ENCODE results near the gene GRM7.

GRM7 gene

DNA sequence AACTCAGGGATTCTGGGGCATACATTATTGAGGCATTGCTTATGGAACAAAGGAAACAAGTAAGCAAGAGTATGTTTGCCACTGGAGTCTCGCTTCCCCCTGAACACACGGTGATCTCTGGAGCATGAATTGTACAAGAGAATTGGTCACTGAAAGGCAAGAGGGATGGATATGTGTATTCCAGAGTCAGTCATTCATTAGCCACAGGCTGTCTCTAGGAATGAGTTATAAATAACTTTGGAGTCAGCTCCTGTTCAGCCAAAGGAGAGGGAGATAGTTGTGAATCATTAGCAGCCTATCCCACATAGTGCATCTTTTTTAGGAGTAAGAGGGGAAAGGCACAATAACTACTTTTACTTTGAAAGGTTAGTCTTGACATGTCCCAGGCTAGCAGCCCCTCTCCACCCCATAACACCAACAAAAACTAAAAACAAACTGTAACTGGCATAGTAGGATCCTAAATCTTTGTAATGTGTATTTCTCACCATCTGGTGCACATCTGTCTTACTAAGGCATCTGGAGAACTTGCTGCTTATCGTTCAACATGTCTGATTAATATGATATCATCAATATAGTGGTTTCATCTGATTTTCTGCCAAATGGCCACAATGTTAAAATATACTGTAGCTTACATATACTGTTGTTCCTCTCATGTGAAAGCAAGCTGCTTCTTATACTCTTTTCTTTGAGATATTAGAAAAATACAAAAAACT is 462.2 kb downstream of the GRM7 start:
- no peak for DNase-seq

DNA sequence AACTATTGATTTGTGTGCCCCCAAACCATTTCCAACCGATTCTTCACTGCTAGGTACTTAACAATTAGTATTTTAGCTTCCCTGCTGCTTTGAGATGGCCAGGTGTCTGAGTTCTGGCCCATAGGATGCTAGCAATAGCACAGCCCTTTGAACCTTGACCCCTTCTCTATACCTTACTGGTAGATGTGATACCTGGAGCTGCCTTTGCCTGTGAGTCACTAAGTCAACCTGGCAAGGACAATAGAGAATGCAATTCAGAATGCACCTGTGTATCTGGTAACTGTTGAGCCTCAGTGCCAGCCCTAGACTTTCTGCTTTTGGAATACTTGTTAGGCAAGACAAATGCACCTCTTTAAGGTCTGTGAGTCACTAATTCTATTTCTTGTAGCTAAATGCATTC is 467.4 kb downstream of the GRM7 start:
- DNase-seq: no peak

DNA sequence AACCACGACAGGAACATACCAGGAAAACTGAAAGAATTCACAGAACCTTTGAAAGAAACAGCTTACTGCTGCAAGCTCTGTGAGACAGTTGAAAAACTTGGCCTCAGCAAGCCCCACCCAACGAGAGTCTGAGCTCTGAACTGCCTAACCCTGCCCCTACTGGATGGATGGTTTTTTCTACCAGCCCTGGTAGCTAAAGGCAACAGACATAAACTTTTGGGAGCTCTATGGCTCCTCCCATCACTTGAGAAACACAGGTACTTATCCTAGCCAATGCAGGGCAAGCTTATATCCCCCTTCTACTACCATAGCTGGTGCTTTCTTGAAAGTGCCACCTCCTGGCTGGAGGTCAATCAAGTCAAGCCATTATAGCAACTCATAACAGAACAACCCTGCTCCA is 471.8 kb downstream of the GRM7 start:
- DNase-seq: no peak

DNA sequence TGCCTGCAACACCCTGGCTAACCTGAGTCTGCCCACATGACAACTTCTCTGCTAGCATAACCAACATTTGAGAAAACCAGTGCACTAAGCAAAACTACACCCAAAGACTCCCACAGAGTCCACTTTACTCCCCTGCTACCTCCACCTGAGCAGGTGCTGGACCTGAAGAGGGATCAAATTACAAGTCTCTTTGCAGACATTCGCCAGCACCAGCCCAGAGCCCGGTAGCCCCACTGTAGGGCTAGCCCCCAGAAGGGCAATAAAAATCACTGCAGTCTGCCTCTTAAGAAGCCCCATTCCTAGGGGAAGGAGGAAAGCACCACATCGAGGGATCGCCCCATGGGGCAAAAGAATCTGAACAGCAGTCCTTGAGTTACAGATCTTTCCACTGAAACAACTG is 472.2 kb downstream of the GRM7 start:
- DNase-seq: no peak

DNA sequence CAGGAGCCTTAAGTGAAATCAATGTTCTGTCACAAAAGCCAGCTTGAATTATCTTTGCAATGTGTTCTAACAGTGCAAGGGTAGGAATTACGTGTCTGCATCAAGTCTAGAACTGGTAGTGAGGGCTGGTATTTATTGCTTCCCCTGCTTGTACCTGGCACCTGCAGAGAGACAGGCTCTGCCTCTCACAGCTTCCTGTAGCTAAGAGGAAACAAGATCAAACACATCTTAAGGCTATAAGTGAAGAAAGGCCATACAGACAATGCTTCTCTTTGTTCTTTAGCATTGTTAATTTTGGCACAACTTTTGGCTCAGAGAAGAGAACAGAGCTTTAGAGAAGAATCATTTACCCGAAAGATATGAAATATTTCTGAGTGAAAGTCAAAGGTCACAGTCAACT is 479.9 kb downstream of the GRM7 start:
- DNase-seq: no peak

DNA sequence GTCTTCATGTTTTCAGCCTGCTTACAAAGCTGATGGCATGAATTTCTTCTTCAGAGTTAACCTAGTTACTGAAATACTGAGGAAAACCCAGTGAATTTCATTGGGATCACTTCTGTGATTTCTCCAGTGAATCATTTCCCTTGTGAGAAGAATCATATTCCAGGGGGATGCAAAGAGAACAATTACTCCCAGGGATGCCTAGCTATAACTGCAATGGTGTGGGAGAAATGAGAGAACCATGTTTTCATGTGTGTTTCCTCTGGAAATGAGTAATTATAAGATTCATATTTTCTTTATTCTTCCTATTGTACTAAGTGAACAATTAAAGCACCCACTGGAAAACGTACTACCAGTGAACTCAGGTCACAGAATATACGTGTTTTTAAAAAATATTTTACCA is 485.4 kb downstream of the GRM7 start:
- DNase-seq: no peak

DNA sequence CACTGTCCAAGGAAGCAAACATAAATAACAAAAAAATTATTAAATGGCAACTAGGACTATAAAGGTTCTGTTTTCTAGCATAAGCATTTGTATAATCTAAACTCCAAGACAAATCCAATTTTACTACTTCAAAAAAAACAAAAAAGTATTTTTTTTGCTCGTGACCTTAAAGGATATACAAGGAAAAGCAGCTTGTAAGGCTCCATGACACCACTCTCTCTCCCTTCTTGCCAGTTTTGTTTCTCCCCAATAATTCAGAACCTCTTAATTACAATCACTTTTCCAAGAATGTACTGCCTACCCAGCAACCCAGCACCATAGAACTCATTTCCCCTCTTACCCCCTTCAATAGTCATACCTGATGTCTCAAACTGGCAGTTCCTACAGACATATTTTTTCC is 496.2 kb downstream of the GRM7 start:
- no peak for DNase-seq

DNA sequence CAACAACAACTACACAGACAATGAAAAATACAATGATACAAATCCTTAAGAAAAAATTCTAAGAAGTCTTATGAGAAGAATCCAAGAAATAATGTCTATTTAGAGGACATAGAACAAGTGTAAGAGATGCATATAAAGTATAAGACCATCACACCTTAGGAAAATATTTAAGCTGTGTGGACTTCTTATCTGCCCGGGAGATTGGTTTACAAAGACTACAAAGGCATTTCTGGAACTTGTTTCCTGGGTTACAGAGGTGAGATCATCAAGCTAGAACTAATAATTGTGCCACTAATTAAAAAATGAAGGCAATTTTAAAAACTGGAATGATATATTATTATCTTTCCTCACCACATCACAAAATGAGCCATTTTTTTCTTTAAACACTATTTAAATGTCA is 507.1 kb downstream of the GRM7 start:
- DNase-seq: no peak

DNA sequence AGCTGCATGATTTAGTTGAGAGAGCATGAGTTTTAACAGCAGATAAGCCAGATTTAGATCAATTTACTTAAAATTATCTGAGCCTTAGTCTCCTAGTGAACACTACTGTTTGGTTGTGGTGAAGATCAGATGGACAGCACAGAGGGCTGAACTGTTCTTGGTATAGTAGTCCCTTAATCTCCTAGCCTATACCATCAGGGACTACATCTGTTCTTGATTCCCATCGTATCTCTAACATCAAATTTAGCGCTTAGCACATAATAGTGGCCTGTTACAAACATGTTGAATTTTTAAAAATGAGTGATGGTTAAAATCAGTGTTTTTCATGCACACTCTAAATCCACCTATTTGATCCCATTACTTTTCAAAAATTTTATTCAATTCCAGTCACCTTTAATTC is 507.7 kb downstream of the GRM7 start:
- no peak for DNase-seq

DNA sequence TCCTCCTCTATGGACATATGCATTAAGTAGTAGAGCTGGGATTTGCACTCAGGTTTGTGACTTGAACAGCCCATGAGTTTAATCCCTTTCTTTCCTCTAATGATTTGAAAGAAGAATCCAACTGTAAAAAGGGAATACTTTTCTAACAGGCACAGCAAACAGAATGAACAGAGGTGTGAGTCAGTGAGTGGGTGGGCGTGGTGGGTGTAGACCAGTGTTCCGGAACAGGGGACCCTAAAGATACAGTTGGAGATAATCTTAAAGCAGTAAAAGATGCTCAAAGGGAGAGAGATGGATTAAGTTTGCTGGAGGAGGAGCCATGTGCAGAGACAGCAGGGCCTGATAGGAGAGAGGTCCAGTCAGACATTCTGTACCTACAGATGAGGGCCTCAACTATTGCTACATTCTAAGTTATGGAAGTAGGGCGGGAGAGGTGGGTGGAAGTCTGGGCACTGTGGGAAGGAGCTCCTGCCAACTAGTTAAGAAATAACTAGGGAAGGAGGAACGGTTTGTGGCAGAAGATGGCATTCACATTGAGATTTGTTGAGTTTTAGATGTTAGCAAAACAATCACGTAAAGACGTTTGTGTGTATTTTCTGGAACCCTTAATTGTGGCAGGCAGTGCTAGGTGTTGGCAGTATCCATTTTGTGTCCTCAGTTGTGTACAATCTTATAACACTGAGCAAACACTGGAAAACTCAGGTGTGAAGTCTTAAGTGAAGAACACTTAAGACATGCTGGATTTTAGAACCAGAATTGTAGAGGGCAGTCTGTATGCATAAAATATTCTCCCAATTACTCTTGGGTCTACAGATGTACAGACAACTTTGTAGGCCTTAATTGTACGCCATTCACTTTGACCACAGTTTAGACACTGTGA is 511.0 kb downstream of the GRM7 start:
- DNase-seq: no peak

DNA sequence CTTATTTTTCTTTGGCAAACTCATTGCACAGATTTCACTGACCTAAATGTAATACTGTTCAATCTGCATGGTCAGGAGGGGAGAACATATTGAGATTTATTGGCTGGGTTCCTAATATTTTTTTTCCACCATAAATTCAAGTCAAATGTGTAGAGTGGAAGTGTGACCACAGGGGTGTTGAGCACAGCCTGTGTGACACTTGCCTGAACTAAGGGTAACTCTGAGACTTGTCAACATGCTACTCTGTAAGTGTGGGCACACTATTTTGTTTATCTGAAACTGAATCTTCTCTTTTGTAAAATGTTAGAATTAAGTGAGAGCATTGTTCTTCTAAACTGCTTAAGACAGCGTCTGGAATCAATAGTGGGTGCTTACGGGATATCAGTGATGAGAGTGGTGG is 516.2 kb downstream of the GRM7 start:
- no peak for DNase-seq

DNA sequence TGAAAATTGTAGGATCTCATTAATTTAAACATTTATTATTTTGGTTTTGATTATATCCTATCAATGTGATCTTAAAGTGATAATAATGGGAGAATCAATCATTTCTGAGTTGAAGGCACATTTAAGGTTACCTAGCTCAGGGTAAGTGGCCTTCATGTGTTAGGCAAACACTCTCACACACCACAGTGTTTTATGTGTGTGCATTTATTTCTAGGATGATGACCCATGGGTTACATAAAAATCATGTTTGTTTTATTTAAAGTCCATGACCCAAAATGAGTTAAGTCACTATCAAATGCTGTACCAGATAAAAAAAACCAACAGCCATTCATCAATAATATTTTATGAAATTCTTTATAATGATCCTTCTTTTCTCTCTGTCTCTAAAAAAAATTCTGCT is 520.8 kb downstream of the GRM7 start:
- DNase-seq: no peak

DNA sequence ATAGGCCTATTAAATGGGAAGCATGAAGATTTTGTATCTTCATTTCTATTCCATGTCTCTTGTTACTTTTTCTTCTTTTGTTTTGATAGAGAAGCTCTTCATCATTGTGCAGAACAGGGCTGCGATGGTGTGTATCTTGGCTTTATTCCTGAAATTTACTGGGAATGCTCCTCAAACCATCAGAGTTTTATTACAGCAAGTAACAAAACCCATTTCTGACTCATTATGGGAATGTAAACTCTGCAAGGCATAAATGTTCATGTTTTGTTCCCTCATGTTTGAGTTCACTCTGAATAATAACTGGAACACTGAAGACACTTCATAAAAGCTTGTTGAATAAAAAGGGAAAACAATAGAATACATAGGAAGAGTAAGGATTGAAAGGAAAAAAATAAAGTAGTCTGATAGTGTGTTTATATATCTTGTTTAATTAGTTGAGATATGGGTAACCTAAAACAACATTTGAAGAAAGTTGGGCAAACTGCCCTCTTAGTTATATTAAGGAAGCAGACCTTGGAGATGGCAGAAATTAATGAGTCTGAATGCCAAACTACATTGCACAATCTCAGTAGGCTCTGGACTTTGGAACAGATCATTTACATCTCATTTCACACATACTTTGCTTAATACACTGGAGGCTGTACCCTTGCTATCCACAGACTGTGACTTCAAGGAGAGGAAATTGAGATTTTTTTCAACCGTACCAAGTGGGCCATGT is 521.5 kb downstream of the GRM7 start:
- DNase-seq: no peak

DNA sequence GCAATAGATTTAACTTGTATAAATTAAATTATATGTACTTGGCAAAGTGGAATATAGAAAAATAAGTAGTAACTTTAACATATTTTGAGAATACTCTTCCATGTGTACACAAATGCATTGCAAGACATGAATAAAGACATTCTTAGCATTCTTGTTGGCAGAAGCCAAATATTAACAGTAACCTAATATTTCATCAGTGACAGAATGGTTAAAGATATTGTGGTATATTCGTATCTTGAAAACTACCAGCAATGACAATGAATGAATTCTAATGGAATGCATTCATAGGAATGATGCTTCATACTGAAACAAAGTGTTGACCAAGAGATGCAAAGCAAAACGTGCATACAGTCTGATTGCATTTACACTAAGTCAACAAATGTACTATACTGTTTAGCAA is 524.7 kb downstream of the GRM7 start:
- no peak for DNase-seq

DNA sequence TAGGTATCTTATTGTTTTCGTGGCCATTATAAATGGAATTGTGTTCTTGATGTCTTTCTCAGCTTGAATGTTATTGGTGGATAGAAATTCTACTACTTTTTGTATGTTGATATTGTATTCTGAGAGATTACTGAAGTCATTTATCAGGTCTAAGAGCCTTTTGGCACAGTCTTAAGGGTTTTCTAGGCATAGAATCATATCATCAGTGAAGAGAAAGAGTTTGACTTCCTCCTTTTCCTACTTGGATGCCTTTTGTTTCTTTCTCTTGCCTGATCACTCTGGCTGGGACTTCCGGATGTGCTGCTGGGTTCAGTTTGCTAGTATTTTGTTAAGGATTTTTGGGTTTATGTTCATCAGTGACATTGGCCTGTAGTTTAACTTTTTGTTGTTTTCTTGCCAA is 527.1 kb downstream of the GRM7 start:
- no peak for DNase-seq

DNA sequence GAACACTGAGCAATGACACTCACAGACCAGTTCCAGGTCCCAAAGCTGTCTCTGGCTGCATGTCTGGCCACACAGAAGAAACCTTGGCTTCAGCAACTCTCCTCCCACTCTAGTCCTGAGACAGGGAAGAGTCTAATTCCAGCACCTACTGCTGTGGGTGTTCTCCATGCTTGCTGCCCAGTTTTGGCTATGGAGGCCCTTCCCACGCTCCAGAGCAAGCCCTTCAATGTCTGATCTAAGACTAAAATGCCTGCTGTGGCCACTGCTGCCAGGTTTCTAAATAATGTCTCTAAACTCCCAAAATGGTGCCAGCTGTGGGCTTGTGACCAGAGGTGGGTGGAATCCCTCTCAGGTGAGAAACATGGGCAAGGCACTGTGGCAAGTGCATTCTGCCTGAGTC is 531.3 kb downstream of the GRM7 start:
- no peak for DNase-seq

DNA sequence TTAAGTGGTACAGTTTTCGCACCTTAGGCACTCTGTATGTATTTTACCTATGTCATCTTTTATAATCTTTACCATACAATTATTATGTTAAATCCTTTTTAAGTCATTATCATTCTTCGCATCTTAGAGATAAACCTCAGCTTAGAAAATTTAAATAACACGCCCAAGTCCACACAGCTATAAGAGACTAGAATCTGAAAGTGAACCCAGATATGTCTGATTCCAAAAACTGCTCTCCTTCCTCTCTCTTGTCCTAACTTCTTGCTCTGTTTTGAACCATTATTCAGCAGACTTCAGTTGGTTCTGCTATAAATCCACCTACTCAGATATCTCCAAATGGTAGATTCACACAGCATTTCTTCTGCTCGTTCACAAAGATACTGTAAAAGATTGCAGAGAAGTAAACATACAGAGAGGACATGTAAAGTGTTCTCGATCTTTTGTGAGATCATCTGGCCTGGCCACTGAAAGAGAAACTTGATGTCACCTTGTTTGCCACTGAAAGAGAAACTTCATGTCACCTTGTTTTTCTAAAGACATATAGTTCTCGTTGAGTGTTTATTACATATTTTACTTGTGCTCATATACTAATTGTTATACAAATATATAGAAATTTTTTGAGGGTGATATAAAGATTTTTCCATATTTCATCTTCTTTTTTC is 533.2 kb downstream of the GRM7 start:
- no peak for DNase-seq

DNA sequence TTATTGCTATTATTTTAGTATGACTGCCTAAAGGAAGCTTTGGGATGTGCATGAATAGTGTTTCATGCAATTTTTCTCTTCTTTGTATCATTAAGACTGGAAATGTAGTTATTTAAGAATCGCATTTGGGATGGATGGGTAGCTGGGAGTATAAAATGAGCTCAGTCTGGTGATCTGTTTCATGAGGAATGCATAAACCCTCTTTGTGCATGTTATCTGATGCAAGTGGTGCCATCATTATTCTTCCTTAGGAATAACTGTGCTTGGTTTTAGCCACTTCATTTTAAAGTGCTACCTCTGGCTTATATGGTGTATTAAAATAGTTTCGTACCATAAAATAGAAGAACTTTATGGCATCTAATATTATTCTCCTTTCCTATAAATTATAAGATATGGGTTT is 535.6 kb downstream of the GRM7 start:
- no peak for DNase-seq

DNA sequence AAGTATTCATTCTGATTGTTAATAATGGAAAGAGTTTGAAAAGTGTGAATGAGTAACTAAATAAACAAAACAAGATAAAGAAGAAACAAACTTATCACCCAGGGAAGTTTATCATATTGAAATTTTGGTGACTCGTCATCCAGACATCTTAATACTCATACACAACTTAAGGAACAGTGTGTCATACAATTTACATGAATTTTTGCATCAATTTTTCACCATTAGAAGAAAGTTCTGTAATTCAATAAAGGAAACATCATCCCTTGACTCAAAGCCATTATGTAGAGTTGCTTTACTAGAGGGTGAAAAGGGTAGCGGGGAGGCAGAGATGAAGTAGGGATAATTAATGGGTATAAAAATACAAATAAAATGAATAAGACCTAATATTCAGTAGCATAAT is 536.2 kb downstream of the GRM7 start:
- no peak for DNase-seq

DNA sequence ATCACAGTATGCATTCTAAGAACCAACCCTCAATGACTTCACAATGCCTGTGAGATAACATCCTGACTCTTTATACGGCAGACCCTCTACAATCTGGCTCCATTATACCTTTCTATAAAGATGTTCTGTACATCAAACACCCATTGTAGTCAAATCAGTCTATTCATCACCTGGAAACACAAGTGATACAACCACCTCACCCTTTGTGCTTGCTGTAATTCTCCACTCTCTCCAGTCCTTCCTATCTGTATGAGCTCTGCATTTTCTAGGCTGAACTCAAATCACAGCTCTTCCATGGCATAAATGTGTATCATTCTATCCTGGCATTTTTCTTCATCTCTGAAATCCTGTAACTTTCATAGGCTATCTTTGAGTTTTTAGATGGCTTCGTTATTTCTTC is 539.4 kb downstream of the GRM7 start:
- DNase-seq: no peak

DNA sequence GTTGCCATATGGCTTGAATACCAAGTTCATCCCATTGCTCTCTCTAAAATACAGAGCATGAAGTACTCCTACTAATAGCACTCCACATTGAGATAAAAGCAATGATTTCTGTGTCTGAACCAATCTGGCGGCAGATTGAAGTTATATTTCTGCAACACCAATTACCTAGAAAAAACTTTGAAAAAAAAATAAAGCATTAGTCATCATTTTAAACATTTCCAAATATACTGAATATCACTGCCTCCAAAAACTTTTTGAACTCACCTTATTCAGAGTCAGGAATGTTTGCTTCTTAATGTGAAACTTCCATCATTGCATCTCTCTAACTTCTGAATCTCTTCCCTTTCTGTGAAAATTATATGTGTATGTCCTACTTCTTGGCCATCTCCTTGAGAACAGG is 540.5 kb downstream of the GRM7 start:
- DNase-seq: no peak

DNA sequence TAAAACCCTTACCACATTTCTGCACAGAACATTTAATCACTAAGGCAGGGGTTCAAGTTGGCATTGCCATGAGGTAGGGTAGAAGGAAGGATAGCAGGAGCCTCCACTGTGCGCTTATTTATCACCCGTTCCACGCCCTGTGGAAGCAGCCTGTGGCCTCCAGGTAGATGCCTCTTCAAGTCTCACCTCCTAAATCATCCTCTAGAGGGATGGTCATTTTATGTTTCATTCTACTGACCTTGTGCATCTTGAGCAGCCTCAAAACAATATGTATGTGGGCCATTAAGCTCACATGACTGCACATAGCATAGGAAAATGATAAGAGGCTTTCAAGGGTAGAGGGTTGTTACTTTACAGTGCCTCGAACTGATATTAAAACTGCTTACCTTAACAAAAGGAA is 546.2 kb downstream of the GRM7 start:
- DNase-seq: no peak

DNA sequence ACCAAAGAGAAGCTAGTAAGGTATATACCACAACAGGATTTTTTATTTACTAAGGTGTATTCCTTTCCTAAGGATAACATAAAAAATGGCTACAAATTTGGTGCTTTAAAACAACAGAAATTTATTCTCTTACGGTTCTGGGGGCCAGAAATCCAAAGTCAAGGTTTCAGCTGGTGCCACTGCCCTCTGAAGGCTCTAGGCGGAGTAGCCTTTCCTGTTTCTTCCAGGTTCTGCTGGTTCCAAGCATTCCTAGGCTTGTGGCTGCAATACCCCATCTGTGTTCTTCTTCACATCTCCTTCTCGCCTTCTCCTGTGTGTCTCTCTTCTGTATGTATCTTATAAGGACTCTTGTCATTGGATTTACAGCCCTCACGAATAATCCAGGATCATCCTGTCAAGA is 549.9 kb downstream of the GRM7 start:
- DNase-seq: no peak

Measured in activated CD4-positive, alpha-beta T cell treated with anti-CD3 and anti-CD28 coated beads, Interleukin-2, amount 50 U/mL, for 48 hours (primary cell).